SW480 (cell line): ENCODE data around the gene CCNY.
"Not testable (repeated sequence)": the region's sequence is repeated elsewhere in the genome, so short reads cannot be mapped to it uniquely, and the experiment has no call there.

Experiments
- DNase-seq: peaks from one replicate; pipeline ENCODE4 v3.0.0-alpha.2; 2016; ENCODE audit warnings: low spot score

The CCNY gene

GRCh38 chr10:35334297-35334696 lies 2.0 kb upstream of the CCNY start:
- DNase-seq, result no peak

DNA sequence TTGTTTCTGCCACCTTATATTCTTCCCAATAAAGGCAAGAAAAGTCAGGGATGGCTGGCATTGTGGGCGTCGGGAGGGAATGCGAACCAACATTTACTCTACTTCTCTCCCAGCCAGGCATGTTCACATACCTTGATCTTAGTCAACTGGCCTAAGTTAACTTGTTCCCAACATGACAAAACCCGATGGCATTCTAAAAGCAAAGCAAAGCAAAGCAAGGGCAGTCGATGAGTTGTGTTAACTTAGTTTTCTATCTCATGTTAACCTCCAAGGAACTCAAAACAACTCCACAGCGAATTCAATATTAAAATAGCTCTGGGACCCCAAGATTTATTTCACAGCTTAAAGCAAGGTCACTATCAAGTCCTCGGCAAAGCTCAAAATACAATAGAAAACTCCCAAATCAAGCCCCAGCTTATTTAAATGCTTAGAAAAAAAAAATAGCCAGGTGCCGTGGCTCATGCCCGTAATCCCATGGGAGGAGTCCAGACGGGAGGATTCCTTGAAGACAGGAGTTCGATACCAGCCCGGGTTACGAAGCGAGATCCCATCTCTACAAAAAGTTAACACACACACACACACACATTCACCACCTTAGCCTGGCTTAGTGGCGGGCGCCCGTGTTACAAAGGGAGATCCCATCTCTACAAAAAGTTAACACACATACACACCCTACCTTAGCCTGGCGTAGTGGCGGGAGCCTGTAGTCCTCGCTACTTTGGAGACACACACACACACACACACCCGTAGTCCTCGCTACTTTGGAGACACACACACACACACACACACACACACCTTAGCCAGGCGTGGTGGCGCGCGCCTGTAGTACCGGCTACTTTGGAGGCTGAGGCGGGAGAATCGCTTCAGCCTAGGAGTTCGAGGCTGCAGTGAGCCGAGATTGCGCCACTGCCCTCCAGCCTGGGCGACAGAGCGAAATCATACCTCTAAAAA lies 901 bp upstream of the CCNY start:
- no peak for DNase-seq

DNA sequence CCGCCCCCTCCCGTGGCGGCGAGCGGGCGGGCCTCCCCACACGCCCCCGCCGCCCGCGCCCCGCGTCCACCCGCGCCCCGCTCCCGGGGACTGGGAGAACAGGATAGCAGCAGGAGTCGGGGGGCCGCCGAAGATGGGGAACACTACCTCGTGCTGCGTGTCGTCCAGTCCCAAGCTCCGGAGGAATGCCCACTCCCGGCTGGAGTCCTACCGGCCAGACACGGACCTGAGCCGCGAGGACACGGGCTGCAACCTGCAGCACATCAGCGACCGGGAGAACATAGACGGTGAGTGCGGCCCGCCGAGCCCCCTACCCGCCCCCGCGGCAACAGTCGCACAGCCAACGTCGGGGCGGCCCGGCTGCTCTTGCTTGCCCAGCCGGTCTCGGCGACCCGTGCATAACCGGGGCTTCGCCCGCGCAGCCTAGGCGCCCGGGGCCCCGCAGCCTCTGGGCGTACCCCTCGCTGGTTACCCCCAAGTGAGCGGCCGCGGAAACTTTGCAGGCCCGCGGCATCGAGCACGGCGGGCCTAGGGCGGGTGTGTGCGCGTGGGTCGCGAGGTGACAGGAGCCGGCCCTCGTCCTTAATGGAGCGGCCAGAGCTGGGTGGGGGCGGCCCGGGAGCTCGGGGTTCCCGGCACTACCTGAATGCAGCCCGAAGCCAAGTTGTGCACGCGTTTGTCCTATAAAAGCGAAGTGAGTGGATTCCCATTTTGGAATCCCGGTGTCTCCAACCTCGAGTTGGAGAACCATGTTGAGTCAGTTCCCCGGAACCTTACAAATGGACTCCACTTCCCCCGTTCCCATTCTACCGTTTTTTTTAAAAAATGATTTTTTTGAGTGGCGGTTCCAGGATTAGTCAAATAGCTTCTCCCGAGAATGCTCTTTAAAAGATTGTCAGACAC lies 863 bp downstream of the CCNY start:
- DNase-seq, result peak; percentile 54

DNA sequence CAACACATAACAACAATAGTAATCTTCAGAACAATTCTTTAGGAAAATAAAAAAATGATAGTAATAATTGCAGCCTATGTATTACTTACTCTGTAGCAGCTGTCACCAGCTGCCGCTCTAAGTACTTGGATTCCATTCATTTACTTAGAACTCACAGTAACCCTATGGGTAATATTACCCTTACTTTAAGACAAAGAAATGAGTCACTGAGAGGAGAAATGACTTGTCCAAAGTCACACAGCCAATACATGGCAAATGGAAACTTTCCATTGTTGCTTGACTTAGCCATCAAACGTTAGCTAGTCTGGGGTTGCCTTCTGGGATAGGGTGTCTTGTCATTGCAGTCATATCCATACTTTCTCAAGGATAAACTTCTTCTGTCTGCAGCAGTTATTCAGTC lies 3.6 kb downstream of the CCNY start:
- DNase-seq, result no peak

GRCh38 chr10:35340975-35341374 lies 4.7 kb downstream of the CCNY start:
- no peak for DNase-seq

- DNase-seq, result no peak
Measured at GRCh38 chr10:35341521-35341920, 5.2 kb downstream of the CCNY start.

GRCh38 chr10:35342183-35342753 lies 6.0 kb downstream of the CCNY start:
- DNase-seq, result no peak

GRCh38 chr10:35343739-35344138 lies 7.4 kb downstream of the CCNY start:
- DNase-seq, result no peak

DNA sequence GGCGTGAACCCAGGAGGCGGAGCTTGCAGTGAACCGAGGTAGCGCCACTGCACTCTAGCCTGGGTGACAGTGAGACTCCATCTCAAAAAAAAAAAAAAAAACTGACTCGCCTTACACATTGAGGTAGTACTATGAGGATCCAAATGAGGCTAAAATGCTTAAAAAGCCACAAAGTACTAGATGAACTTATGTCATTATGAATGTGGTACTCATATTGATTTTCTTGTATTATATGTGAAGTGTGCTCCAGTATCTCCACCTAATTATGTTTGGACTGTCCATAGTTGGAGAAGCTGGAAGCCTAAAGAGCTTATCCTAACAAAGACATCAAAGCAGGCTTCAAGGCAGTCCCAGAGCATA lies 9.1 kb downstream of the CCNY start:
- DNase-seq, result no peak

- DNase-seq, result no peak
Measured at GRCh38 chr10:35346248-35346647, 9.9 kb downstream of the CCNY start.

- DNase-seq, result no peak
Measured at GRCh38 chr10:35347121-35347562, 10.8 kb downstream of the CCNY start.

- no peak for DNase-seq
Measured at GRCh38 chr10:35347899-35348608, 11.7 kb downstream of the CCNY start.

DNA sequence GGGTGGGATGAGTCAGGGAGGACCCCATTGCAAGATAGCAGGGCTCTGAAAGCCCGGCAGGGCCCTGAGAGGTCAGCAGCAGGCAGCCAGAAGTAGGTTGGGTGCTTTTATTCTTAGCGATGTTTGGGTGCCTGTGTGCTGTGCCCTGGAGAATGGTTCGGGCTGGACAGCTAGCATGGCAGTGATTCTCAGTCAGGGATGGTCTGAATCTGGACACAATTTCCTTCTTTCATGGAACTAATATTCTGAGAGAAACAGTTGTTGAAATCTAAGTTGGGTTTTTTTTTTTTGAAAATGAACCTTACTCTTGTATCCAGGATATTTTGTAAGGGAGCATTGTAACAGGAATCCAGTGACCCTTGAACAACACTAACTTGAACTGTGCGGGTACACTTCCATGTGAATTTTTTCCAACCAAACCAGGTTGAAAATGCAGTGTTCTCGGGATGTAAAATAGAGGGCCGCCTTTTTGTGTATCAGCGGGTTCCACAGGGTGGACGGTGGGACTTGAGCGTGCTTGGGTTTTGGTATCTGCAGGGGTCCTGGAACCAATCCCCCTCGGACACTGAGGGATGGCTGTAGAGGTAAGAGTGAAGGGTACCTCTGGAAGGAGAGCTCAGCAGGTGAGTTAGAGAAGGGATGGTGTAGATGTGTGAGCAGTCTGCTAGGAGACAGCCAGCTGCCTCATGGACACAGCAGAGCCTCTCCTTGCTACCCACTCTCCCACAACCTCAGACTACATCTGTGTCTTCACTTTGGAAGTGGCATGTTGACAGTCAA lies 12.5 kb downstream of the CCNY start:
- no peak for DNase-seq

DNA sequence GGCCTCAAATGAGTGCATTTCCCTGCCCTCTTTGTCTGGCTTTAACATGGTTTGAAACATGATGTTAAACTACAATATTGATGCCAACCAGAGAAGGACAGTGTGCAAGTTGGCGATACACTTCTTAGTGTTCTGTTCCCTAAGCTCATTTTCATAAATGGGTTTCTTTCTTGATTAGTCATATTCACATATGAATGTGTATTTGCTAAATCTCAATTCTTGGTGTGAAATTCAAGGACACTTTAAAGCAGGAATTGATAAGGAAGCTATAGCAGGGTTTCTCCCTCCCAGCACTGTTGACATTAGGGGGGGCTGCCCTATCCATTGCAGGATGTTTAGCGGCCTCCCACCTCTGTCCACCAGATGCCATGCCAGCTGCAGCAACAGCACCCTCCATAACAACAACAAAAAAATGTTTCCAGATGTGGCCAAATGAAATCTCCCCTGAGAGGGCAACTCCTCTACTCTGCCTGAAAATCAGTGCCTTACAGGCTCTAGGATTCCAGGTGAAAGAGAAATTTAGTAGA lies 13.1 kb downstream of the CCNY start:
- DNase-seq, result no peak

GRCh38 chr10:35351021-35351420 lies 14.7 kb downstream of the CCNY start:
- no peak for DNase-seq

GRCh38 chr10:35352097-35352496 lies 15.8 kb downstream of the CCNY start:
- no peak for DNase-seq

DNA sequence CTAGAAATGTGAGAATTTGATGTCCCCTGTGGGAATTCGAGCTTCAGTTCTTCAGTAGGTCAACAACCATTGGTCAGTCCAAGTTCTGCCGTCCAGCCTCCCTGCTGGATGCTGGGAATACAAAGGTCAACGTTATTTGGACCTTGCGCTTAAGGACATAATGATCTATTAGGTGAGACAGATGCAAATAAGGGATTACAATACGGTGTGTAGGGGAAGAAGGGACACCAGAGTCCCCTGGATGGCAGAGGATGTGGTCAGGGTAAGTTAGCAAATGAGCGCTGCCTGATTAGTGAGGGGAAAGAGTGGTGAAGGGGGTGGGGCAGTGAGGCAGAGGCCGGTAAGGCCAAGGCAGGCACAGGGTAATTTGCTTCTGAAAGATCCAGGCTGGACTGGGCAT lies 16.2 kb downstream of the CCNY start:
- DNase-seq, result no peak

- DNase-seq, result no peak
Measured at GRCh38 chr10:35353395-35353794, 17.1 kb downstream of the CCNY start.

DNA sequence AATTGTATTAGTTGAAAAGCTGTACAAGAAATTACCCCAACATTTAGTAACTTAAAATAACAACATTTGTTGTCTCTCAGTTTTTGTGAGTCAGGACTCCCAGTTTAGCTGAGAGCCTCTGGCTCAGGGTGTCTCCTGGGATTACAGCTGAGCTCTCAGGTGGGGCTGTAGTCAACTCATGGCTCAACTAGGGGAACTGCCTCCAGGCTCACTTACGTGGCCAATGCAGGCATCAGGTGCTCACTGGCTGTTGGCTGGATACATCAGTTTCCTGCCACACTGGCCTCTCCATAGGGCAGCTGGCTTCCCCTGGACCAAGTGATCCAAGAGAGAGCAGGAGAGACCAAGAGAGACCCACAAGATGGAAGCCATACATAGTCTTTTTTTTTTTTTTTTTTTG lies 17.5 kb downstream of the CCNY start:
- no peak for DNase-seq

DNA sequence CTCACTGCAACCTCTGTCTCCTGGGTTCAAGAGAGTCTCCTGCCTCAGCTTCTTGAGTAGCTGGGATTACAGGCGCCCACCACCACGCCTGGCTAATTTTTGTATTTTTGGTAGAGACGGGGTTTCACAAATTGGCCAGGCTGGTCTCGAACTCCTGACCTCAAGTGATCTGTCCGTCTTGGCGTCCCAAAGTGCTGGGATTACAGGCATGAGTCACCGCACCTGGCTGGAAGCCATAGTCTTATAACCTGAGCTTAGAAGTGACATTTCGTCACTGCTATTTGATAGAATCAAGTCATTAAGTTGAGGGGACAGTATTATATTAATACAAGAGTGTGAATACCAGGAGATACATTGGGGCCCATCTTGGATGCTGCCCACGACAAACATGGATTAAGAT lies 17.9 kb downstream of the CCNY start:
- not testable (repeated sequence) for DNase-seq
